Measurements from ENCODE around the gene NOL7.

Gene NOL7

GRCh38 chr6:13630499-13630898, 15.4 kb downstream of the NOL7 start:
- no peak for DNase-seq (ENCODE audit: low read depth)
- no peak overlapping the region for H3K4me3 ChIP-seq (ENCODE audit: low read length)
- TF ChIP-seq CTCF (conservative IDR thresholded peaks at IDR 0.05; ENCODE audit: low read depth, low read length): no peak

GRCh38 chr6:13633343-13633742, 18.2 kb downstream of the NOL7 start:
- no peak for DNase-seq (ENCODE audit: low read depth)
- H3K4me3 ChIP-seq (ENCODE audit: low read length): no peak overlapping the region
- no peak for TF ChIP-seq CTCF (conservative IDR thresholded peaks at IDR 0.05; ENCODE audit: low read depth, low read length)

DNA sequence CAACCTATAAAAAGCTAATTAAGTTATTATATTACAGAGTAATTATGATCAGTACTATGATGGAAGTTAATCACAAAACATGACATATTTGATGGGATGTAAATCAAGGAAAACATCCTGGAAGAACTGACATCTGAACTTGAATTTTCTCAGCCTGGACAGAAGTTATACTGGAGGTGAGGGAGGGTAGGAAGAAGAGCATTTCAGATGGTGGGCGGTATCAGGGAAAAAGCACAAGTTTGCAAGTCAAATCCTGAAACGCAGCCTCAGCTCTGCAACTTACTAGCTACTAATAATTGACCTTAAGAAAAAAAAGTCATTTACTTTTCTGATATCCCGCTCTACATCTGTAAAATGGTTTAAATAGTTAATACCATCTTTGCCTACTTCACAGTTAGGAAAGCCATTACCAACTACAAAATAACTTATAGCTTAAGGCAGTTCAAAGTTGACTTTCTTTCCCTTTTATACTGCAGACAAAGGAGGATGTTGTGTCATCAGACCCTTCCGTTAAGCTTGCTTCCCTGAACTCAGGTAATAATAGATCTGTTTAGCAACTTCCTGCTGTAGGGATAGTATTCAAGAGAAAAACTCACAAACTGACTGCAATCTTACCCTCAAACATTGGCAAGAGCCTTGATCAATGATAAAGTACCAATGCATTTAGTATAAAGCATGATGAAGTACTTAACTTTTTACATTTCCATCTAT, 21.0 kb downstream of the NOL7 start:
- no peak overlapping the region for H3K4me3 ChIP-seq (ENCODE audit: low read length)
- TF ChIP-seq CTCF (conservative IDR thresholded peaks at IDR 0.05; ENCODE audit: low read depth, low read length): no peak
- no peak for DNase-seq (ENCODE audit: low read depth)

DNA sequence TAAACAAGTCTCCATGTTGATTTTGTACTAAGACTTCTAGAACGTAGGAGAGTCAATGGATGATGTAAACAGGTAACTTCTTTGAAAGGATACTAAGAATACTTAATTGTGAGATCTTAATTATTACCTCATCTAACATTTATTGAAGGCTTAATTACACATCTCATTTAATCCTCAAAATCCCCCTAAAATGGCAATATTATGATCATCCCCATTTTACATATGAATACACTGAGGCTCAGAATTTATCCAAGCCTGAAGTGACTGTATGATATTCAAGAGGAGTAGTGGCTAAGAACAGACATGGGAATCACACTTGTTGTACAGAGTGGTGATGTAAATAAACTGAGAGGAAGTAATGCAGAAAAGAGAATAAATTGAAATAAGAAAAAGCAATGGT, 22.9 kb downstream of the NOL7 start:
- H3K4me3 ChIP-seq (ENCODE audit: low read length): no peak overlapping the region
- no peak for TF ChIP-seq CTCF (conservative IDR thresholded peaks at IDR 0.05; ENCODE audit: low read depth, low read length)
- DNase-seq (ENCODE audit: low read depth): no peak

GRCh38 chr6:13638626-13639025, 23.5 kb downstream of the NOL7 start:
- no peak overlapping the region for H3K4me3 ChIP-seq (ENCODE audit: low read length)
- no peak for TF ChIP-seq CTCF (conservative IDR thresholded peaks at IDR 0.05; ENCODE audit: low read depth, low read length)
- no peak for DNase-seq (ENCODE audit: low read depth)

- no peak for TF ChIP-seq CTCF (conservative IDR thresholded peaks at IDR 0.05; ENCODE audit: low read depth, low read length)
- no peak for DNase-seq (ENCODE audit: low read depth)
- no peak overlapping the region for H3K4me3 ChIP-seq (ENCODE audit: low read length)
These were observed 26.2 kb downstream of the NOL7 start for GRCh38 chr6:13641315-13641714.

- H3K4me3 ChIP-seq (ENCODE audit: low read length): no peak overlapping the region
- no peak for TF ChIP-seq CTCF (conservative IDR thresholded peaks at IDR 0.05; ENCODE audit: low read depth, low read length)
- no peak for DNase-seq (ENCODE audit: low read depth)
These were observed 28.0 kb downstream of the NOL7 start for GRCh38 chr6:13643125-13643524.

All from retinal pigment epithelial cell (primary cell).